Activated CD8-positive, alpha-beta memory T cell treated with anti-CD3 and anti-CD28 coated beads, Interleukin-2, amount 50 U/mL, for 1 hour (primary cell): ENCODE results near the gene SLC35G2.
"Not testable (repeated sequence)": the region's sequence is repeated elsewhere in the genome, so short reads cannot be mapped to it uniquely, and the experiment has no call there.

Experiments used
- DNase-seq: peaks from one replicate; pipeline ENCODE4 v3.0.0-alpha.2; 2020; ENCODE audit errors: extremely low read depth

The SLC35G2 gene

GRCh38 chr3:136818769-136819391, at the start of gene SLC35G2:
TSS of gene SLC35G2 (plus strand) at chr3:136819126. CDS start at chr3:136854461, 35,335 bp downstream.
- no peak for DNase-seq

- no peak for DNase-seq
Measured at GRCh38 chr3:136772709-136773108, 46.2 kb upstream of the SLC35G2 start.

- DNase-seq: no peak
Measured at GRCh38 chr3:136778865-136779264, 40.1 kb upstream of the SLC35G2 start.

GRCh38 chr3:136780741-136781140, 38.2 kb upstream of the SLC35G2 start:
- DNase-seq: no peak

DNA sequence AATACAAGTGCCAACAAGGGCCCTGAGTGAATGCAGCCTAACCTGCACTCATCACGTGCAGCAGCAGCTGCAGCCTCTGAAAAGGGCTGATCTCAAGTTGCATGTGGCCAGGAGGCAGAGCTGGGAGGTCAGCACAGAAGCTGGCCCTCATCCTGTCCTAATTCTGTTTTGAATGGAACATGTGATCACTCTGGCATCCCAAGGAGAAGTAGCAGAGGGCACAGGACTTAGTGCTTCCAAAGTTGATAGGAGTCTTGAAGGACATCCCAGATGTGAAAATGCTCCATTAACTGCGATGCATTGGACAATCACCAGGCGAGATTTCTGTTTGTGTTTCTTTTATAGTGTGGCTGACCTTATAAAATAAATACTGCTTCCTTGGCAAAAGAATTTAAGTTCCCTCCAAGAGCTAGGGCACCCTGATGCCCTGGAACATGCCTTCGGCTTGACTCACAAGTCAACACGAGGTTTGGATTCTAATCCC, 35.2 kb upstream of the SLC35G2 start:
- DNase-seq: no peak

DNA sequence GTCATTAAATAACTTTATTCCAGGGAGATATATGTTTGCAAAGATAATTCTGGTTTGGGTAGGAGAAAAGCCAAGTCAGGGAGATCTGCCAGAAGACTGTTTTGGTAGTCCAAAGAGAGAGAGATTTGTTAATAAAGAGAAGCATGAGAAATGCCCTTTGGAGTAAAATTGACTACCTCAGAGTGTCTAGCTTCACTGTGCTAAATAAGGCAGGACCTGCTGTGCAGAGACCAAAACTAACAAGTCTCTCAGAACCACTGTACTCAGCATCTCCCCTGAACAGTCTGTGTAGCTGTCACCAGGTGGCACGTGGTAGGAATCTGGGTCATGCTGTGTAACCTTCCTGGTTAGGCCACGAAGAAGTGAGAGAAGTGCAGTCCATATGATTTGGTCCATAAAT, 31.6 kb upstream of the SLC35G2 start:
- no peak for DNase-seq

- DNase-seq: no peak
Measured at GRCh38 chr3:136788154-136788553, 30.8 kb upstream of the SLC35G2 start.

- DNase-seq: no peak
Measured at GRCh38 chr3:136789976-136790375, 28.9 kb upstream of the SLC35G2 start.

DNA sequence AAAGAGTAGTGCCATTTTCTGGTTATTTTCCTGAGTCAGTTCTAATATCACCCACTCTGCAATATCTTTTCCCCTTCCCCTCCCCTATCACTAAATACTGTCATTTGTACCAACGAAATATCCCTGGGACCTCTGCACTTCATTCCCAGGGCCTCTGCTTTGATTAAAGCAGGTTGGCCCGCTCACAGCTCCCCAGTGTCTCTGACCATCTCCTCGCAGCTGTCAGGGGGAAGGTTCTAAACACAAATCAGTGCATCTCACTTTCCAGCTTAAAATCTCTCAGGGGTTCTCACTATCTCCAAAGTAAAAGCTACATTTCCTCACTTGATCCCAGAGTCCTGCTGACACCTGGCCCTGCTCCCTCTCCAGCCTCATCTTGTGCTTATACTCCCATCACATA, 28.1 kb upstream of the SLC35G2 start:
- no peak for DNase-seq

DNA sequence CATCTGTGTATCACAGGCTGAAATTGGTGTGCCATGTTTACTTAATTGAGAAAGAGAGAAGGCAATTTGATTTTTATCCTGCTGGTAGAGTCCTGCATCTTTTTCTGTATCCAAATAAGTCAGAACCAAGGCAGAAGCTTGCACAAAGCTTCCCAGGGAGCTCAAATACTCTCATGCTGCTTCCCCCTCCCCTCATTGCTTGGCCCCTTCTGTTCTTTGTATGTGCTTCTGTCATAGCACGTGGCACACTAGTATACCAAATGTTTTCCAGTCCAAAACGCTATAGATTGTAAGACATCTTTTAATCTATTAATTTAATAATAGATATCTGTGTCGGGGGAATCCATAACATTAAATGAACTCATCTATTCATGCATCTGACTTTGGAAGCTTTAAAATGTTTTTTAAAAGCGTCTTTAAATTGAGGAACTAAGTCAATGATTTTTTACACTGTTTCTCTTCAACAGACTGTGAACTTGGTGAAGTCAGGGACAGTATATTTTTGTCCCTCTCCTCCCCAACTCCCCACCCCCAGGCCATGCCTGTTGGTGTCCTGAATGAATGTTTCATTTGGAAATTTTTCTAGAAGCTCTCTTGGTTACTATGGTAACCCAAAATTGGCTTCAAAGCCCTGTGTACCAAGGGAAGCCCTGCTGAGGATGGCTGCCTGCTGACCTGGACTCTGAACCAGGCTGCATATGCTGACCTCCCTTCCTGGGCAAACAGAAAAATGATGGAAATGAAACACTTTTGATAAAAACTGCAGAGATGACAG, 26.2 kb upstream of the SLC35G2 start:
- no peak for DNase-seq

DNA sequence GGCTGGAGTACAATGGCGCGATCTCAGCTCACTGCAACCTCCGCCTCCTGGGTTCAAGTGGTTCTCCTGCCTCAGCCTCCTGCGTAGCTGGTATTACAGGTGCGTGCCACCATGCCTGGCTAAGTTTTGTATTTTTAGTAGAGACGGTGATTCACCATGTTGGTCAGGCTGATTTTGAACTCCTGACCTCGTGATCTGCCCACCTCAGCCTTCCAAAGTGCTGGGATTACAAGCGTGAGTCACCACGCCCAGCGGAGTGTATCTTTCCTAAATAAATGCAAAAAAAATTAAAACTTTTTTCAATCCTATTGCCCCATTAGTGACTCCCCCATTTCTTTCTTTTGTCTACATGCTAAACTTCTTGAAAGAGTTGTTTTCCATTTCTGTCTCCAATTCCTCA, 17.8 kb upstream of the SLC35G2 start:
- DNase-seq: not testable (repeated sequence)

- DNase-seq: no peak
Measured at GRCh38 chr3:136802481-136802996, 16.4 kb upstream of the SLC35G2 start.

GRCh38 chr3:136804141-136804540, 14.8 kb upstream of the SLC35G2 start:
- DNase-seq: no peak

DNA sequence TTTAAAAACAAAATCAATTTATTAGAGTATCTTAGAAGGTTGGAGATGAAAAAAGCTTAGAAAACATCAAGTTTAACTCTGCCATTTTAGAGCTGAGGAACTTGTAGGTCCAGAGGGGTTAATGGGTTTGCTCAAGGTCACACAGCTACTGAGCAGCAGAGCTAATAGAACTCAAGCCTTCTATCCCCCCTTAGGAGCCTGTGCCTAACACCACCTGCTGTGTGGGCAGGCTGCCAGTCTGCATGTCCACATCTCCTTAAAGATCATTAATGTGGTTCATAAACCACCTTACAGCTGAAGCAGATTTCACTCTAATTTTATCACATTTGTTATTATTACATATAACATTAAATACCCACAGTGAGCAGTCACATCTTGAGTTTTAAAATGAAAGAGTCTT, 14.1 kb upstream of the SLC35G2 start:
- no peak for DNase-seq

DNA sequence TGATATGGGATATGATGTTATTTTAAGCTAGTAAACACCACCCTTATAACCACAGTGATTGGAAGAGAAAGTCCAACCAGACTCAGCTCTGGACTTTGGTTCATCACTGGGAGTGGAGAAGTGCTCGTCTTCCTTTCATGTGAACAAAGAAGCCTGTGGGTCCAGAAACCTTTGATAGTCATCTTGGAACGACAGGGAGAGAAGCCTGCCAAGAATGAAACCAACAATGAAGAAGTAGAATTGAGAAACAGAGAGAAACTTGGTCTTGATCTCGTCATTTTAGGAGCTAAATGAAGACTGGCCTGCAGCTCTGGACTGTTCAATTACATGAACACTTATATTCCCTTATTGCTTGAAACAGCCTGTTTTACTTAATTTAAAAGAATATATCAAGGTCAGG, 13.1 kb upstream of the SLC35G2 start:
- no peak for DNase-seq

- no peak for DNase-seq
Measured at GRCh38 chr3:136811701-136812100, 7.2 kb upstream of the SLC35G2 start.

DNA sequence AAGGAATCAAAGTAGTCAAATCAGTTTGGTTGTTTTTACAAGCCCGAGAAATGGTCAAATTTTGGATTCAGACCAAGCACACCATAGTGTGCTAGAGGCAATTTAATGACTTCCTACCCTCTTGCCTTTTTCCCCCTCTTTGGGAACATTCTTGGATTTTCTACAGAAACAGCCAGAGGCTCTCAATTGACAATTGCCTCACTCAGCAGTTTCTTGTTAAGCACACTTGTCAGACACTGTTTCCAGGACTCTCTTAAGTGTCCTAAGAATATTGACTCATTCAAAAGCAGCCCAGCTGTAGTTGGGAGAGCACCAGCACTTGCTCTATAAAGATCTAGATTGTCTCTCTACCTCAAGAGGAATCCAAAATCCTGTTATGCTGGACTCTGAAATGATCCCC, 1.5 kb upstream of the SLC35G2 start:
- no peak for DNase-seq

DNA sequence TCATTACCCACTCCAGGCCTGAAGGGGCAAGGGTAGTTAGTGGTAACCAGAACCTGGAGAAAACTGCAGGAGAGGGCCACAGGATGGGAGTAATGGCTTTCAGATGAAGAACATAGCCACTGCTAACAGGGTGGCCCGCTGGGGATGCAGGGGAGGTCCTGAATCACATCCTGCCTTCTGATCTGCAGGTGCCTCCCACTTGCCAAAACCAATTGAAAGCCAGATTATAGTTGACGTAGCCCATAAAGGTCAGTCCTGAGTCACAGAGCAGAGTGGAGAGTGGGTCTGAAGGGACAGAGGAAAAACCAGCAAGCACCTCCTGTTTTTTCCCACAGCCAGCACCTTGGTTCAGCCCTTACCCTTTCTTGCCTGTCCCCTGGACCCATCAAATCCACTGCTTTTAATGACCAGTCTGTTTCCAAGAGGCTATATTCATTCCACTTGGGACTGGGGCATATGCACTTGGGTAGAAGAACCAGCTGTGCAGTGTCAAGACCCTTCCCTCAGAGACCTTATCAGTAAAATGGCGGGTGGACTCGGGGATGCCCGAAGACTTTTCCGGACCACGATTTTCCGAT, 646 bp upstream of the SLC35G2 start:
- no peak for DNase-seq

DNA sequence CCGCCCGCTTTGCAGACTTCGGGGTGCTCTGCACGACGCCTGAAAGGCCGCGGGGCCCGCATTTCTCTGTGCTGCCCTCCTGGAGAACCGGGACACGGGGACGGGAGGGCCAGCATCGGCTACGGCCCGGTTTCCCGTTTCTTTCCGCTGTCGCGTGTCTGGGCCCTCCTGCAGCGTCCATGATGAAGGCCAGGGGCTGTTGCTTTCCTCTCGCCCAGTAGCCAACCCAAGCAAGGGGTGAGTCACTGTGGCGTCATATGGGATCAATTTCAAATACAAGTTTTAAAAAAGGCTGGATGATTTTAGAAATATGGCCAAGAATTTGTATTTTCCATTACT, 435 bp downstream of the SLC35G2 start:
- no peak for DNase-seq

- no peak for DNase-seq
Measured at GRCh38 chr3:136819731-136820679, 1.1 kb downstream of the SLC35G2 start.

DNA sequence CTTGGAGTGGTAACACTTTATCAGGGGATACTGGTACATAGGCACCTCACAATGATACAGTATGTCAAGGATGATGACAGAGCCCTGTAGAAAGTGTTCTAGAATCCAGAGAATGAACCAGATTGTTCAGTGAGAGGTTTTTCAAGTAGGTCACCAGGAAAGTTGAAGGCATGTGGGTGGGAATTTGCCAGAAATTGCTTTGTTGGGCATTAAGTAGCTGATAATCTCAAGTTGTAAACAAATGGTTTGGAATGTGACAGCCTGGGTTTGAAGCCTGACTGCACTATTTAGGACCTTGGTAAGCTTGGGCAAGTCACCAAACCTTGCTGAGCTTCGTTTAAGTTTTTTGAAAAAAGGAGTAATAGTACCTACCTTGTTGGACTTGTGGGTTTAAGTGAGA, 12.5 kb downstream of the SLC35G2 start:
- DNase-seq: no peak
